HepG2 (cell line): Measurements from ENCODE around the gene LAMTOR2. TPM values are rescaled to one million over a fixed set of nuclear protein-coding genes. Genes with fewer than 3 reads are reported as not detected.

Source experiments
- ATAC-seq: fragments of 200-7000 bp; cut with Tn5 transposase; 3 replicates; pipeline ENCODE4 v1.9.1; 2020; ENCODE audit warnings: mild to moderate bottlenecking, moderate library complexity
- BruUV-seq: library from RNA; stranded (reverse); fragments of 400-500 nt; replicated peaks from 2 replicates; lab custom pipeline; 2021; lab: Mats Ljungman, UMichigan
- CTCF ChIA-PET: fragments of 300-600 bp; formaldehyde crosslinking; extraction: SDS; loops from one replicate; lab custom pipeline; 2021; ENCODE audit warnings: low total read pairs, inconsistent platforms, low intra/inter-chr PET ratio; lab: Yijun Ruan, JAX
- POLR2A ChIA-PET: fragments of 350-600 bp; sonication (Branson Sonifier 250); formaldehyde crosslinking; loops from one replicate; lab custom pipeline; 2020; ENCODE audit warnings: antibody characterized with exemption, inconsistent platforms; lab: Yijun Ruan, JAX
- DNase-seq: peaks from one replicate; pipeline ENCODE4 v3.0.0-alpha.2; 2015; ENCODE audit warnings: low spot score
- FAIRE-seq: peaks from 3 replicates; lab custom pipeline; 2011; peaks lifted over from hg19 to GRCh38; lab: Jason Lieb, UNC
- H2AFZ ChIP-seq: one replicate; pipeline ENCODE4 v1.6.1; 2011; ENCODE audit warnings: low read length, inconsistent platforms
- H3K27ac ChIP-seq: fragments of 300-600 bp; 3 replicates; pipeline ENCODE4 v1.8.0; 2011; ENCODE audit warnings: mixed run types, mild to moderate bottlenecking, mixed read lengths, low read length, inconsistent platforms; ENCODE audit not compliant: insufficient read depth; ENCODE audit errors: extremely low read length
- H3K27me3 ChIP-seq, 2 experiments: fragments of 200-600 bp in 1 of 2; 2 replicates in 1 of 2; 3 replicates in 1 of 2; pipeline versions ENCODE4 v1.6.0 to v1.8.0; 2011; ENCODE audit warnings: low read length in 2 of 2, mild to moderate bottlenecking in 2 of 2, moderate library complexity in 2 of 2, inconsistent platforms in 1 of 2; ENCODE audit not compliant: insufficient read depth in 2 of 2, control insufficient read depth in 1 of 2
- H3K36me3 ChIP-seq, 2 experiments: fragments of 200-600 bp in 1 of 2; replicated peaks in 1 of 2; 2 replicates in 1 of 2; 3 replicates in 1 of 2; pipeline versions ENCODE4 v1.5.1 to v1.8.0; 2011; ENCODE audit warnings: low read length in 2 of 2, inconsistent platforms in 1 of 2; ENCODE audit not compliant: insufficient read depth in 2 of 2, control insufficient read depth in 1 of 2
- H3K4me1 ChIP-seq: 2 replicates; pipeline ENCODE4 v1.5.1; 2012; ENCODE audit warnings: low read length, inconsistent platforms; ENCODE audit not compliant: insufficient read depth
- H3K4me2 ChIP-seq: 2 replicates; pipeline ENCODE4 v1.6.0; 2011; ENCODE audit warnings: low read depth, low read length, inconsistent platforms
- H3K4me3 ChIP-seq, 3 experiments: fragments of 200-600 bp in 1 of 3; sonication (generic), shearing (Covaris generic) in 1 of 3; replicated peaks in 1 of 3; 2 replicates each; pipeline ENCODE4 v1.5.1; 2011 to 2016; ENCODE audit warnings: low read length in 3 of 3, inconsistent platforms in 2 of 3, low read depth in 2 of 3, mild to moderate bottlenecking in 2 of 3, control low read depth in 1 of 3, mixed read lengths in 1 of 3; ENCODE audit not compliant: insufficient read depth in 1 of 3
- H3K79me2 ChIP-seq: one replicate; pipeline ENCODE4 v1.6.1; 2011; ENCODE audit warnings: low read length, inconsistent platforms; ENCODE audit not compliant: insufficient read depth
- H3K9ac ChIP-seq: 2 replicates; pipeline ENCODE4 v1.6.0; 2011; ENCODE audit warnings: mild to moderate bottlenecking, low read depth, low read length, inconsistent platforms; ENCODE audit not compliant: insufficient read depth
- H3K9me3 ChIP-seq: 2 replicates; pipeline ENCODE4 v1.5.1; 2012; ENCODE audit warnings: mild to moderate bottlenecking, low read length
- H4K20me1 ChIP-seq: 2 replicates; pipeline ENCODE4 v1.6.0; 2011; ENCODE audit warnings: inconsistent platforms, mild to moderate bottlenecking, low read length, moderate library complexity; ENCODE audit not compliant: insufficient read depth
- BCL3 ChIP-seq: sonication (generic); formaldehyde crosslinking; IDR thresholded peaks from 2 replicates; pipeline ENCODE4 v1.5.1; 2020; ENCODE audit warnings: mild to moderate bottlenecking, missing genetic modification reagents, moderate library complexity
- CREB1 ChIP-seq, 2 experiments: fragments of 450-650 bp in 1 of 2; IDR thresholded peaks; 2 replicates each; pipeline ENCODE4 v1.6.1; 2016 to 2017; ENCODE audit warnings: control low read depth in 1 of 2, mild to moderate bottlenecking in 1 of 2, missing compliant biosample characterization in 1 of 2, missing genetic modification characterization in 1 of 2
- FOSL2 ChIP-seq: sonication (generic); formaldehyde crosslinking; IDR thresholded peaks from 2 replicates; pipeline ENCODE4 v1.4.0; 2020; ENCODE audit warnings: missing genetic modification reagents
- HDAC2 ChIP-seq: sonication (generic); formaldehyde crosslinking; IDR thresholded peaks from 2 replicates; pipeline ENCODE4 v1.4.0; 2020; ENCODE audit warnings: missing genetic modification reagents
- KDM6A ChIP-seq: IDR thresholded peaks from 2 replicates; pipeline ENCODE4 v1.6.1; 2016; ENCODE audit warnings: low read depth
- MAZ ChIP-seq, 2 experiments: sonication (generic) in 1 of 2; formaldehyde crosslinking in 1 of 2; IDR thresholded peaks; 2 replicates each; pipeline versions ENCODE4 v1.5.0 to v1.6.1; 2012 to 2020; ENCODE audit warnings: low read depth in 2 of 2, mild to moderate bottlenecking in 2 of 2, borderline replicate concordance in 1 of 2, improper control_type of control experiment in 1 of 2, low read length in 1 of 2, missing genetic modification reagents in 1 of 2, moderate library complexity in 1 of 2
- NFIC ChIP-seq: IDR thresholded peaks from 2 replicates; pipeline ENCODE4 v1.6.1; 2012; ENCODE audit warnings: mild to moderate bottlenecking, low read length, inconsistent platforms
- SRF ChIP-seq: IDR thresholded peaks from 2 replicates; pipeline ENCODE4 v1.6.1; 2011; ENCODE audit warnings: mild to moderate bottlenecking, low read depth, low read length, moderate library complexity
- ZBTB8A ChIP-seq: sonication (generic); formaldehyde crosslinking; IDR thresholded peaks from 2 replicates; pipeline ENCODE4 v1.4.0; 2020; ENCODE audit warnings: mild to moderate bottlenecking, low read depth, missing genetic modification reagents, borderline replicate concordance
- ZFP91 ChIP-seq: sonication (generic); formaldehyde crosslinking; IDR thresholded peaks from 2 replicates; pipeline ENCODE4 v1.9.0; 2022; ENCODE audit warnings: missing genetic modification reagents, mild to moderate bottlenecking, borderline replicate concordance
- ZNF263 ChIP-seq: sonication (generic); formaldehyde crosslinking; IDR thresholded peaks from 2 replicates; pipeline ENCODE4 v1.4.0; 2020; ENCODE audit warnings: missing genetic modification reagents
- ZNF549 ChIP-seq: sonication (generic); formaldehyde crosslinking; IDR thresholded peaks from 2 replicates; pipeline ENCODE4 v1.5.0; 2020; ENCODE audit warnings: missing genetic modification reagents
- ZNF552 ChIP-seq: sonication (generic); formaldehyde crosslinking; IDR thresholded peaks from 2 replicates; pipeline ENCODE4 v1.9.0; 2022; ENCODE audit warnings: missing genetic modification reagents, mild to moderate bottlenecking, borderline replicate concordance
- ZNF605 ChIP-seq: sonication (generic); formaldehyde crosslinking; IDR thresholded peaks from 2 replicates; pipeline ENCODE4 v1.8.0; 2022; ENCODE audit warnings: mild to moderate bottlenecking, missing genetic modification reagents
- ZSCAN20 ChIP-seq: sonication (generic); formaldehyde crosslinking; IDR thresholded peaks from 2 replicates; pipeline ENCODE4 v1.4.0; 2020; ENCODE audit warnings: missing genetic modification reagents, mild to moderate bottlenecking, borderline replicate concordance
- WGBS: methylation state at CpG from one replicate; pipeline ENCODE4 v1.1.6; 2017; ENCODE audit warnings: low lambda C conversion rate; 5-methylcytosine and 5-hydroxymethylcytosine counted together
- in situ Hi-C: cut with HindIII; loops from 2 replicates; pipeline ENCODE4 v1.10.0; 2017; ENCODE audit warnings: low pct_unique_long_range_greater_than_20kb; ENCODE audit not compliant: extremely low pct_ligation_motif_present
- intact Hi-C: fragments of 100-400 bp; cut with micrococcal nuclease; formaldehyde crosslinking; loops from one replicate; pipeline ENCODE4 v1.10.0; 2022; ENCODE audit not compliant: unreplicated experiment
- polyA plus RNA-seq, 8 experiments: library from polyadenylated mRNA; depleted of rRNA in 3 of 8; stranded (reverse) in 7 of 8; unstranded in 1 of 8; fragments of >200 nt; fragmentation: Illumina TruSeq in 4 of 8; extraction: Trizol in 4 of 8; gene quantifications; 2 replicates each; pipeline versions ENCODE4 v1.2.1 to v1.2.3, GENCODE V29; 2011 to 2016; ENCODE audit warnings: low read depth in 4 of 8, missing spikeins in 1 of 8, mixed read lengths in 1 of 8; ENCODE audit not compliant: insufficient read depth in 1 of 8
- total RNA-seq, 5 experiments: library from RNA; depleted of rRNA; stranded (reverse); fragments of >200 nt; fragmentation: Illumina TruSeq; extraction: Trizol; gene quantifications; 2 replicates each; pipeline ENCODE4 v1.2.3, GENCODE V29; 2016; ENCODE audit warnings: low read depth in 1 of 5
- TF ChIP-seq, protein P1 (sequence below): sonication (generic); formaldehyde crosslinking; IDR thresholded peaks from 2 replicates; pipeline ENCODE4 v1.4.0; 2020; ENCODE audit warnings: mild to moderate bottlenecking, missing genetic modification reagents, borderline replicate concordance

LAMTOR2 gene
- total and polyA plus RNA-seq, 2 of the 13 experiments (the other 11 are each of a cell fraction or from before 2014, with no cell fraction given), result 36.5 to 66.4 TPM

DNA sequence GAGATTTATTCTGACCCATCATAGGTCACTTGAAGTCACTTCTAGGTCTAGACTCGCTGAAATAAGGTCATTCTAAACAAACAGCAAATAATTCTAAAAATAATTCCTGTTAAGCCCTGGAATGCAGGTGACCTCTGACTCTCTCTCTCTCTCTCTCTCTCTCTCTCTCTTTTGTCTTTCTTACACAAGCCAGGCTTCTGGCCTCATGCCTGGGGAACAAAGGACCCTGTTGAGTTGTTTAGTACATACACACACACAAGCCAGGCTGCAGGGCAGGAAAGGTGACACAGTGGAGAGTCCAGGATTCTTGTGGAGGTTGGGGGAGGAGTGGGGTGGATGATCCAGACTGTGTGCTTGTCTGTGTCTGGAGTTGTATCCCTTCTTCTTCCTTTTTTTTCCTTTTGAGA, 31.7 kb downstream of the LAMTOR2 start:
- Histone ChIP-seq H3K27me3 (no peaks in the 10 kb centered on the region; a peak in 1 of 5 replicates), H3K4me1 (peaks cover 58% of the 10 kb centered on the region), H3K4me2 (peak overlapping the region; percentile 53), H3K36me3 (no peaks in the 10 kb centered on the region), H3K9me3 (no peaks in the 10 kb centered on the region), H3K9ac (peak overlapping the region; percentile 52), H2AFZ (no peak overlapping the region), H3K4me3 (0 out of 6 replicates have a peak overlapping the region, but pooled peaks of 1 of the 3 experiments have one; percentile 8), H4K20me1 (no peaks in the 10 kb centered on the region; the same call in 1 of the 2 replicates), H3K79me2 (peaks cover 6% of the 10 kb centered on the region), H3K27ac (peak overlapping the region; percentile 72)
- in situ Hi-C loops, result no loop called here
- 0% methylated on average over 1 of the region's 1 CpG for WGBS
- DNase-seq (peak; percentile 99), FAIRE-seq (peak; percentile 98), ATAC-seq (peak; percentile 77)
- no TSS peak for BruUV-seq
- ChIA-PET CTCF (no interaction called here), POLR2A (interaction anchor here (0.7 to 1.3 kb wide), 2 partner anchors 20 to 44 kb away, joined by 3 read pairs; no protein-coding TSS in a partner anchor)
- intact Hi-C loops, result loop anchor here (1.0 kb wide), 1 partner anchor 20 kb away; no protein-coding TSS in a partner anchor
- TF ChIP-seq ZNF263 (CRISPR knock-in tag) (no peak), ZNF549 (CRISPR knock-in tag) (no peak), NFIC (peak; percentile 92), KDM6A (CRISPR knock-in tag) (peak; percentile 90), ZBTB8A (CRISPR knock-in tag) (no peak), SRF (no peak), BCL3 (peak; percentile 74; the same call in 1 of the 2 replicates), ZNF552 (CRISPR knock-in tag) (no peak), MAZ (IDR thresholded peaks at IDR 0.05; ENCODE audit: borderline replicate concordance, low read depth, low read length) (peak; percentile 16; the same call in 1 of the 2 replicates), MAZ (CRISPR knock-in tag; IDR thresholded peaks at IDR 0.05; ENCODE audit: low read depth) (no peak), ZFP91 (CRISPR knock-in tag) (0 out of 2 replicates have a peak, but pooled peaks have one; percentile 23), CREB1 (IDR thresholded peaks at IDR 0.05) (0 out of 2 replicates have a peak, but pooled peaks have one; percentile 32), CREB1 (CRISPR knock-in tag; IDR thresholded peaks at IDR 0.05) (peak; percentile 84), FOSL2 (CRISPR knock-in tag) (peak; percentile 76), ZSCAN20 (CRISPR knock-in tag) (peak; percentile 100), ZNF605 (CRISPR knock-in tag) (peak; percentile 75), HDAC2 (CRISPR knock-in tag) (peak; percentile 89)
- TF ChIP-seq, protein P1, sequence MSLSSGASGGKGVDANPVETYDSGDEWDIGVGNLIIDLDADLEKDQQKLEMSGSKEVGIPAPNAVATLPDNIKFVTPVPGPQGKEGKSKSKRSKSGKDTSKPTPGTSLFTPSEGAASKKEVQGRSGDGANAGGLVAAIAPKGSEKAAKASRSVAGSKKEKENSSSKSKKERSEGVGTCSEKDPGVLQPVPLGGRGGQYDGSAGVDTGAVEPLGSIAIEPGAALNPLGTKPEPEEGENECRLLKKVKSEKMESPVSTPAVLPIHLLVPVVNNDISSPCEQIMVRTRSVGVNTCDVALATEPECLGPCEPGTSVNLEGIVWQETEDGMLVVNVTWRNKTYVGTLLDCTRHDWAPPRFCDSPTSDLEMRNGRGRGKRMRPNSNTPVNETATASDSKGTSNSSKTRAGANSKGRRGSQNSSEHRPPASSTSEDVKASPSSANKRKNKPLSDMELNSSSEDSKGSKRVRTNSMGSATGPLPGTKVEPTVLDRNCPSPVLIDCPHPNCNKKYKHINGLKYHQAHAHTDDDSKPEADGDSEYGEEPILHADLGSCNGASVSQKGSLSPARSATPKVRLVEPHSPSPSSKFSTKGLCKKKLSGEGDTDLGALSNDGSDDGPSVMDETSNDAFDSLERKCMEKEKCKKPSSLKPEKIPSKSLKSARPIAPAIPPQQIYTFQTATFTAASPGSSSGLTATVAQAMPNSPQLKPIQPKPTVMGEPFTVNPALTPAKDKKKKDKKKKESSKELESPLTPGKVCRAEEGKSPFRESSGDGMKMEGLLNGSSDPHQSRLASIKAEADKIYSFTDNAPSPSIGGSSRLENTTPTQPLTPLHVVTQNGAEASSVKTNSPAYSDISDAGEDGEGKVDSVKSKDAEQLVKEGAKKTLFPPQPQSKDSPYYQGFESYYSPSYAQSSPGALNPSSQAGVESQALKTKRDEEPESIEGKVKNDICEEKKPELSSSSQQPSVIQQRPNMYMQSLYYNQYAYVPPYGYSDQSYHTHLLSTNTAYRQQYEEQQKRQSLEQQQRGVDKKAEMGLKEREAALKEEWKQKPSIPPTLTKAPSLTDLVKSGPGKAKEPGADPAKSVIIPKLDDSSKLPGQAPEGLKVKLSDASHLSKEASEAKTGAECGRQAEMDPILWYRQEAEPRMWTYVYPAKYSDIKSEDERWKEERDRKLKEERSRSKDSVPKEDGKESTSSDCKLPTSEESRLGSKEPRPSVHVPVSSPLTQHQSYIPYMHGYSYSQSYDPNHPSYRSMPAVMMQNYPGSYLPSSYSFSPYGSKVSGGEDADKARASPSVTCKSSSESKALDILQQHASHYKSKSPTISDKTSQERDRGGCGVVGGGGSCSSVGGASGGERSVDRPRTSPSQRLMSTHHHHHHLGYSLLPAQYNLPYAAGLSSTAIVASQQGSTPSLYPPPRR (CRISPR knock-in tag), result peak; percentile 90
